Measurements from ENCODE around the gene AP5S1. TPM values are rescaled to one million over a fixed set of nuclear protein-coding genes. Genes with fewer than 3 reads are reported as not detected.

The AP5S1 gene
- polyA plus RNA-seq, 3 donors, result 6.6 to 10.8 (median 8.6) TPM

DNA sequence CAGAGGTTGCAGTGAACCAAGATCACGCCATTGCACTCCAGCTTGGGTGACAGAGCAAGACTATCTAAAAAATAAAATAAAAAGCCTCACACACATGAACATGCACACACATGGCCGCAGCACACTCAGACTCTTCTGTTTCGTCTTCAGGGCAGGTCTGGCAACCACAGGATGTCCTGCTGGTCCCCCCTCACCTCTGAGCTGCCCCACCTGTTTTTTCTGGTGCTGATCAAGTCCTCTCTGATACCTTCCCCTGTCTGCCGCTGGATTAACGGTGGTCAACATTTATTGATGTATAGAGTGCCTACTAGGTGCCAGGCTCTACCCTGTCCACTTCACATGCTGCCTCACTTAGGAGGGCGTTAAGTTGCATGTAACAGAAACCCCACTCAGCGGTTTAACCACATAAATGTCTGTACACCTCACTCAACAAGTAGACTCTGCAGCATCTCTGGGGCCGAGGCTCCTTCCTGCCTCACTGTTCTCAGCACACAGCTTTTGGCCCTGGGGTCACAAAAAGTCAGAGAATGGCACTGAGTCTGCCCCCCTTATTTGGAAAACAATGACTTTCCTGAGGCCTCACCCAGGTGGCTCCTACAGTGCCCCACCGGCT lies 4.5 kb upstream of the AP5S1 start:
- H3K4me3 ChIP-seq (replicated peaks in 1 of 3; ENCODE audit: low read depth in 2 of 3, low read length in 3 of 3), result no peak overlapping the region
- peaks cover 3 to 4% of the 10 kb centered on the region in 2 donors for H3K36me3 Mint-ChIP-seq
- peak overlapping the region in 2 of 7 donors; percentile 34 to 75 for H3K27ac Mint-ChIP-seq
- peaks cover 0 to 3% (median 1%) of the 10 kb centered on the region in 3 donors for H3K27me3 Mint-ChIP-seq (ENCODE audit: low read depth in 3 of 3)
- H3K9me3 Mint-ChIP-seq, result peaks cover 0 to 4% (median 0%) of the 10 kb centered on the region in 7 donors
- TF ChIP-seq, protein P1, sequence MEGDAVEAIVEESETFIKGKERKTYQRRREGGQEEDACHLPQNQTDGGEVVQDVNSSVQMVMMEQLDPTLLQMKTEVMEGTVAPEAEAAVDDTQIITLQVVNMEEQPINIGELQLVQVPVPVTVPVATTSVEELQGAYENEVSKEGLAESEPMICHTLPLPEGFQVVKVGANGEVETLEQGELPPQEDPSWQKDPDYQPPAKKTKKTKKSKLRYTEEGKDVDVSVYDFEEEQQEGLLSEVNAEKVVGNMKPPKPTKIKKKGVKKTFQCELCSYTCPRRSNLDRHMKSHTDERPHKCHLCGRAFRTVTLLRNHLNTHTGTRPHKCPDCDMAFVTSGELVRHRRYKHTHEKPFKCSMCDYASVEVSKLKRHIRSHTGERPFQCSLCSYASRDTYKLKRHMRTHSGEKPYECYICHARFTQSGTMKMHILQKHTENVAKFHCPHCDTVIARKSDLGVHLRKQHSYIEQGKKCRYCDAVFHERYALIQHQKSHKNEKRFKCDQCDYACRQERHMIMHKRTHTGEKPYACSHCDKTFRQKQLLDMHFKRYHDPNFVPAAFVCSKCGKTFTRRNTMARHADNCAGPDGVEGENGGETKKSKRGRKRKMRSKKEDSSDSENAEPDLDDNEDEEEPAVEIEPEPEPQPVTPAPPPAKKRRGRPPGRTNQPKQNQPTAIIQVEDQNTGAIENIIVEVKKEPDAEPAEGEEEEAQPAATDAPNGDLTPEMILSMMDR (IDR thresholded peaks at IDR 0.05), result no peak
- peak in 1 of 3 donors; percentile 2 for DNase-seq
- no peak overlapping the region for H3K27ac ChIP-seq (ENCODE audit: low read depth in 1 of 2, low read length in 2 of 2)
- H3K4me2 ChIP-seq (replicated peaks; ENCODE audit: extremely low read depth, low read length, poor library complexity, severe bottlenecking), result no peak overlapping the region
- H2AFZ ChIP-seq (ENCODE audit: insufficient read depth, low read depth, low read length, poor library complexity, severe bottlenecking), result no peak overlapping the region
- H3K4me1 Mint-ChIP-seq, result peaks cover 42% of the 10 kb centered on the region
- H3K79me2 ChIP-seq (ENCODE audit: insufficient read depth, low read length), result peaks cover 2% of the 10 kb centered on the region
- H3K9ac ChIP-seq (ENCODE audit: insufficient read depth, low read length, poor library complexity, severe bottlenecking), result no peak overlapping the region
- no peaks in the 10 kb centered on the region for H3K9me3 ChIP-seq (replicated peaks in 1 of 2; ENCODE audit: control insufficient read depth in 1 of 2, insufficient read depth in 1 of 2, low read length in 2 of 2)
- WGBS (ENCODE audit: insufficient coverage), result 69% methylated on average over 7 of the region's 9 CpGs
- H3K4me1 ChIP-seq (ENCODE audit: control insufficient read depth in 1 of 2, insufficient read depth in 2 of 2, low read length in 2 of 2), result peaks cover 40 to 50% of the 10 kb centered on the region in 2 donors
- intact Hi-C loops (cut with micrococcal nuclease), result loop anchor here in 1 of 2 donors (10.0 kb wide), 1 partner anchor 51 kb away; the partner anchor contains the start of gene ADISSP
- no peaks in the 10 kb centered on the region for H3K27me3 ChIP-seq (ENCODE audit: control insufficient read depth in 2 of 2, insufficient read depth in 2 of 2, low read length in 2 of 2)
- no peaks in the 10 kb centered on the region for H3K36me3 ChIP-seq (replicated peaks in 1 of 2; ENCODE audit: control insufficient read depth in 1 of 2, insufficient read depth in 2 of 2, low read length in 2 of 2)
- no peak overlapping the region for H3K4me3 Mint-ChIP-seq
- no peaks in the 10 kb centered on the region for H4K20me1 ChIP-seq (ENCODE audit: insufficient read depth, low read length)

DNA sequence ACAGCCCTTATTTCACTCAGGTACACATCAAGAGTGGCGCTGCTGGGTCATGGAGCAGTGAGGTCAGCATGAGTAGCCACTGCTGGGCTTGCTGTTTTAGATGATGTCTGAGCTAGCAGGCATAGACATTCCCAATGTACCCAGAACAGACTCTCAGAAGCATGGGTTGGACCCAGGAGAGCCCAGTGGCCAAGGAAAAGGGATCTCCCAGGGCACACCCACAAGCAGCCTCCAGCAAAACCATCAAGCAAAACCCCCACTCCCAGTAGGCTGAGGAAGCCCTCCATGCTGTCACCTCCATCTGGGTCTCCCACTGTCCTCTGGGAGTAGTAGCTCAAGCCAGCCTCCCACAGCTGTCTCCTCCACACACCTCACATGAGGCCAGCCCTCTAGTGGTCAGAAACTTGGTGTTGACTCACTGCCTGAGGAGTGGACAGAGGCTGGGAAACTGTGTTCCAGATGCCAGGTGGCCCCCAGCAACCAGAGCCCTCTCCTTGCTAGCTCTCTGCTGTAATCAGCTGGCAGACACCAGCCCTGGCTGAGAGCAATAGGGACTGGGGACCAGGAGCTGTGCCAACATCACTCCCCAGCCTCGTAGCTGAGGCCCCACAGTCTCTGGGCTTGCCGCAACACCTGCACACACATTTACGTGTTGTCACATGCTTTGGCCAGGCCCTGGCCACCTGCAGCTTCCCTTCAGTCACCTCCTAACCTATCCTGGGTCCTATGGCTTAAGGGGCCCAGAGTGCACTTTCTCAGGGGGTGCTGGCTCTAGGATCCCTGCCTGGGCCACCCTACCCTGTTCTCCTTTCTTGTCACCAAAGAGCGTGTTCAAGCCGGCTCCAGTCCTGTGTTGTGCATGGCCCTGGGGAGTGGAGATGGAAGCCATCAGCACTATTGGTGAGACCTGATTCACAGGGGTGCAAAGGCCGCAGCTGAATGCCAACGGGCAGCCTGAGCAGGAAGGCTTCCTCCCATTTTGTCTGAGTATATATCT lies 1.9 kb upstream of the AP5S1 start:
- peaks cover 0 to 3% (median 0%) of the 10 kb centered on the region in 3 donors for H3K27me3 Mint-ChIP-seq (ENCODE audit: low read depth in 3 of 3)
- WGBS (ENCODE audit: insufficient coverage), result 90% methylated on average over 5 of the region's 8 CpGs
- H3K9ac ChIP-seq (ENCODE audit: insufficient read depth, low read length, poor library complexity, severe bottlenecking), result no peak overlapping the region
- H3K79me2 ChIP-seq (ENCODE audit: insufficient read depth, low read length), result peaks cover 16% of the 10 kb centered on the region
- intact Hi-C loops (cut with micrococcal nuclease), result loop anchor here in 1 of 2 donors (10.0 kb wide), 1 partner anchor 54 kb away; the partner anchor contains the start of gene ADISSP
- peaks cover 20 to 33% of the 10 kb centered on the region in 2 donors for H3K4me1 ChIP-seq (ENCODE audit: control insufficient read depth in 1 of 2, insufficient read depth in 2 of 2, low read length in 2 of 2)
- peaks cover 22% of the 10 kb centered on the region for H3K4me1 Mint-ChIP-seq
- no peaks in the 10 kb centered on the region for H4K20me1 ChIP-seq (ENCODE audit: insufficient read depth, low read length)
- peaks cover 0 to 1% (median 0%) of the 10 kb centered on the region in 7 donors for H3K9me3 Mint-ChIP-seq
- peak overlapping the region in 6 of 7 donors; percentile 46 to 78 (median 62) for H3K27ac Mint-ChIP-seq
- peak overlapping the region in 1 of 2 donors; percentile 44 for H3K27ac ChIP-seq (ENCODE audit: low read depth in 1 of 2, low read length in 2 of 2)
- H3K4me3 Mint-ChIP-seq, result peak overlapping the region in 1 of 2 donors; percentile 9
- no peak overlapping the region for H3K4me2 ChIP-seq (replicated peaks; ENCODE audit: extremely low read depth, low read length, poor library complexity, severe bottlenecking)
- peak overlapping the region; percentile 37 for H2AFZ ChIP-seq (ENCODE audit: insufficient read depth, low read depth, low read length, poor library complexity, severe bottlenecking)
- peaks cover 12 to 17% of the 10 kb centered on the region in 2 donors for H3K36me3 ChIP-seq (replicated peaks in 1 of 2; ENCODE audit: control insufficient read depth in 1 of 2, insufficient read depth in 2 of 2, low read length in 2 of 2)
- peak; percentile 66 to 81 (median 76) for DNase-seq
- no peak overlapping the region for H3K4me3 ChIP-seq (replicated peaks in 1 of 3; ENCODE audit: low read depth in 2 of 3, low read length in 3 of 3)
- TF ChIP-seq, protein P1 (IDR thresholded peaks at IDR 0.05), result peak; percentile 79
- H3K27me3 ChIP-seq (ENCODE audit: control insufficient read depth in 2 of 2, insufficient read depth in 2 of 2, low read length in 2 of 2), result no peaks in the 10 kb centered on the region
- H3K9me3 ChIP-seq (replicated peaks in 1 of 2; ENCODE audit: control insufficient read depth in 1 of 2, insufficient read depth in 1 of 2, low read length in 2 of 2), result no peaks in the 10 kb centered on the region
- peaks cover 13 to 18% of the 10 kb centered on the region in 2 donors for H3K36me3 Mint-ChIP-seq

All from CD14-positive monocyte (primary cell).